Airway epithelial cell (primary cell): ENCODE measurements around the gene ASPG. TPM values are rescaled to one million over a fixed set of nuclear protein-coding genes. Genes with fewer than 3 reads are reported as not detected.

ENCODE experiments used
- total RNA-seq: library from RNA; depleted of rRNA; stranded (reverse); fragments of >200 nt; gene quantifications from 2 replicates; pipeline ENCODE4 v1.2.3, GENCODE V29; 2015

Gene ASPG
- 1.8 TPM in 1 of 2 replicates, not detected in the other for total RNA-seq

DNA sequence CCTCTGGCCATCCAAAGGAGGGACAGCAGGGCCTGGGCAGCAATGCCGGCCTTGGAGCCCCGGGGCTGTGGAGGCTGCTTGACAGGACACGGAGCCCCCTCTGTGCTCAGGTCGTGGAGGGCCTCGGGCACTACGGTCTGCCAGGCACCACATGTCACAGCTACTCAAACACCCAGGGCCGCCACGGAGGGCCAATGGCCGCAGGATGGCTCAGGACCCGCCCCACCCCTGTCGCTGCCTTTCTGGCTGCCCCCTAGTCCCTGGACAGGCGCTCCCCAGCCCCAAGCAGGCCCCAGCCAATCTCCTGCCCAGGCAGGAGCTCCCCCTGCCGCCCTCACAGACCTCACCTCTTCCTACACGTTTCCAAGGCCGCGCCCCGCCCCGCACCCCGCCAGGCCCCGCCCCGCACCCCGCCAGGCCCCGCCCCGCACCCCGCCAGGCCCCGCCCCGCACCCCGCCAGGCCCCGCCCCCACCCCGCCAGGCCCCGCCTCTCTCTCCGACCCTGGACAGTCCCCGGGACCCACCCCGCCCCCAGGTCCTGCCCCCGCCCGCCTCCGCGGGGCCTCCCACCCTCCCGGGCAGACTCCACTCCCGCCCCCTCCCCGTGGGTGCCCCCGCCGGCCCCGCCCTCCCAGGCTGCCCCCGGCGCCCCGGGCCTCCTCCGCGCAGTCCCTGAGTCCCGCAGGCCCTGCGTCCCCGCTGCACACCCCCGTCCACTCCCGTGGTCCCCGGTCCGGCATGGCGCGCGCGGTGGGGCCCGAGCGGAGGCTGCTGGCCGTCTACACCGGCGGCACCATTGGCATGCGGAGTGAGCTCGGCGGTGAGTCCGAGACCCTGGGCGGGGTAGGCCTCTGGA is at the start of gene ASPG:
TSS of gene ASPG (plus strand) at position 669 of the 857 bp plus-strand sequence. CDS start at position 740, 71 bp downstream.

DNA sequence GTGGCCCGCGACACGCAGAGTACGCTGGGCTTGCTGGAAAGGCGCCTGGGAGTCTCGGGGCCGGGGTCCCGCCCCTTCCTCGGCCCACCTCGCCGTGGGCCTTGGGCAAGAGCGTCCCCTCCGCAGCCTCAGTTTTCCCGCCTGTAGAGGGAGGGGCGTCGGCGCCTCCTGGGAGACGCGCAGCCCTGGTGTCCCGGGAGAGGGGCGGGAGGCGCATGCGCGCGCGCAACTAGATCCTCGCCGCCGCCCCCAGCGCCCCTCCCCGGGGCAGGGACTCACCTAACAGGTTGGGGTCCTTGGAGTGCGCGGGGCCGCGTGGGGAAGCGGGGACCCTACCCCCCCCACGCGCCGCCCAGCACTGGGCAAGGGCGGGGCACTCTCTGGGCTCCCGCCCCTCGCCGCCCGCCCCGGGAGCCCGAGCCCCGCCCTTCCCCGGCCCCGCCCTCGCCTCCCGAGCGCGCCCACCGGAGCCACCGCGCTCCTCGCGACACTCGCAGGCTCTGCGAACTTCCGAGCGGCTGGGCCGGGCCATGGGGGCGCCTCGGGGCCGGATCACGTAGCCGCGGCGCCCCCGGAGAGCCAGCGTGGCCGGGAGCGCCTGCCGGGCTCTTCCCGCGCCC is 52.7 kb downstream of the ASPG start, which contains the start of gene KIF26A:
TSS of gene KIF26A (plus strand) at position 490 of the 620 bp plus-strand sequence. CDS start 136 bp downstream, outside the sequence.

Other genes with a start within 250 kb of the ASPG start
- gene PPP1R13B, start 238.1 kb upstream of the ASPG start, total RNA-seq = 6.6 and 9.5 TPM in 2 replicates
- gene TDRD9, start 157.2 kb upstream of the ASPG start, total RNA-seq = 0.74 and 0.92 TPM in 2 replicates
- gene RD3L, start 143.2 kb upstream of the ASPG start, total RNA-seq = not detected in 2 replicates
- 0.99 and 1.7 TPM in 2 replicates for gene KIF26A, start 52.9 kb downstream of the ASPG start, total RNA-seq